Osteocyte (in vitro differentiated cells): ENCODE data around the gene SIGLEC1. TPM values are rescaled to one million over a fixed set of nuclear protein-coding genes. Genes with fewer than 3 reads are reported as not detected.

Experiments
- DNase-seq: peaks from one replicate; pipeline ENCODE4 v3.0.0; 2021; ENCODE audit warnings: mixed read lengths; ENCODE audit not compliant: unreplicated experiment; ENCODE audit errors: extremely low spot score
- H3K27ac Mint-ChIP-seq: one replicate; pipeline ENCODE4 v1.8.0; 2021; ENCODE audit warnings: mild to moderate bottlenecking, mixed read lengths; ENCODE audit not compliant: unreplicated experiment
- H3K27me3 Mint-ChIP-seq: one replicate; pipeline ENCODE4 v1.8.0; 2021; ENCODE audit warnings: mixed read lengths; ENCODE audit not compliant: unreplicated experiment
- H3K36me3 Mint-ChIP-seq: one replicate; pipeline ENCODE4 v1.8.0; 2021; ENCODE audit warnings: mixed read lengths; ENCODE audit not compliant: unreplicated experiment
- H3K4me1 Mint-ChIP-seq: one replicate; pipeline ENCODE4 v1.8.0; 2021; ENCODE audit warnings: mixed read lengths; ENCODE audit not compliant: unreplicated experiment
- H3K4me3 Mint-ChIP-seq: one replicate; pipeline ENCODE4 v1.8.0; 2021; ENCODE audit warnings: mild to moderate bottlenecking, moderate library complexity, mixed read lengths; ENCODE audit not compliant: unreplicated experiment
- H3K9me3 Mint-ChIP-seq: one replicate; pipeline ENCODE4 v1.8.0; 2021; ENCODE audit warnings: mixed read lengths; ENCODE audit not compliant: unreplicated experiment
- CTCF ChIP-seq: fragments of 200-600 bp; sonication (generic); IDR thresholded peaks from 2 replicates; pipeline ENCODE4 v1.5.0; 2021; ENCODE audit warnings: antibody characterized with exemption, mild to moderate bottlenecking, moderate library complexity
- total RNA-seq: library from RNA; stranded (reverse); gene quantifications from 2 replicates; pipeline ENCODE4 v1.2.1, GENCODE V29; 2021

The SIGLEC1 gene
- total RNA-seq, 1 donor from 2014 or later, result 0.21 TPM

GRCh38 chr20:3672547-3673171, 39.7 kb downstream of the SIGLEC1 start:
- no peak for TF ChIP-seq CTCF
- Mint-ChIP-seq H3K27me3 (peaks cover 10% of the 10 kb centered on the region), H3K9me3 (no peaks in the 10 kb centered on the region), H3K36me3 (no peaks in the 10 kb centered on the region), H3K4me1 (peaks cover 22% of the 10 kb centered on the region), H3K4me3 (no peak overlapping the region), H3K27ac (no peak overlapping the region)
- no peak for DNase-seq

- Mint-ChIP-seq H3K36me3 (no peaks in the 10 kb centered on the region), H3K4me1 (peaks cover 16% of the 10 kb centered on the region), H3K4me3 (no peak overlapping the region), H3K9me3 (no peaks in the 10 kb centered on the region), H3K27me3 (peaks cover 10% of the 10 kb centered on the region), H3K27ac (no peak overlapping the region)
- TF ChIP-seq CTCF, result no peak
- no peak for DNase-seq
Measured at GRCh38 chr20:3671986-3672546, 40.3 kb downstream of the SIGLEC1 start.

GRCh38 chr20:3670945-3671344, 41.5 kb downstream of the SIGLEC1 start:
- H3K36me3 Mint-ChIP-seq, result no peaks in the 10 kb centered on the region
- H3K9me3 Mint-ChIP-seq, result no peaks in the 10 kb centered on the region
- no peak for TF ChIP-seq CTCF
- no peak overlapping the region for H3K4me3 Mint-ChIP-seq
- H3K27me3 Mint-ChIP-seq, result peaks cover 10% of the 10 kb centered on the region
- DNase-seq, result no peak
- peaks cover 10% of the 10 kb centered on the region for H3K4me1 Mint-ChIP-seq
- H3K27ac Mint-ChIP-seq, result no peak overlapping the region

GRCh38 chr20:3670511-3670910, 41.9 kb downstream of the SIGLEC1 start:
- H3K27ac Mint-ChIP-seq, result peak overlapping the region; percentile 39
- TF ChIP-seq CTCF, result no peak
- peaks cover 8% of the 10 kb centered on the region for H3K27me3 Mint-ChIP-seq
- DNase-seq, result no peak
- H3K4me3 Mint-ChIP-seq, result no peak overlapping the region
- no peaks in the 10 kb centered on the region for H3K36me3 Mint-ChIP-seq
- H3K4me1 Mint-ChIP-seq, result peaks cover 10% of the 10 kb centered on the region
- H3K9me3 Mint-ChIP-seq, result no peaks in the 10 kb centered on the region

GRCh38 chr20:3669710-3670367, 42.6 kb downstream of the SIGLEC1 start:
- DNase-seq, result no peak
- Mint-ChIP-seq H3K9me3 (no peaks in the 10 kb centered on the region), H3K27me3 (peaks cover 3% of the 10 kb centered on the region), H3K27ac (no peak overlapping the region), H3K4me3 (no peak overlapping the region), H3K36me3 (no peaks in the 10 kb centered on the region), H3K4me1 (peaks cover 10% of the 10 kb centered on the region)
- no peak for TF ChIP-seq CTCF
